Measurements from ENCODE around the gene TSPAN18.

Gene TSPAN18

GRCh38 chr11:44928816-44929215, 202.1 kb downstream of the TSPAN18 start:
- no peak for DNase-seq

DNA sequence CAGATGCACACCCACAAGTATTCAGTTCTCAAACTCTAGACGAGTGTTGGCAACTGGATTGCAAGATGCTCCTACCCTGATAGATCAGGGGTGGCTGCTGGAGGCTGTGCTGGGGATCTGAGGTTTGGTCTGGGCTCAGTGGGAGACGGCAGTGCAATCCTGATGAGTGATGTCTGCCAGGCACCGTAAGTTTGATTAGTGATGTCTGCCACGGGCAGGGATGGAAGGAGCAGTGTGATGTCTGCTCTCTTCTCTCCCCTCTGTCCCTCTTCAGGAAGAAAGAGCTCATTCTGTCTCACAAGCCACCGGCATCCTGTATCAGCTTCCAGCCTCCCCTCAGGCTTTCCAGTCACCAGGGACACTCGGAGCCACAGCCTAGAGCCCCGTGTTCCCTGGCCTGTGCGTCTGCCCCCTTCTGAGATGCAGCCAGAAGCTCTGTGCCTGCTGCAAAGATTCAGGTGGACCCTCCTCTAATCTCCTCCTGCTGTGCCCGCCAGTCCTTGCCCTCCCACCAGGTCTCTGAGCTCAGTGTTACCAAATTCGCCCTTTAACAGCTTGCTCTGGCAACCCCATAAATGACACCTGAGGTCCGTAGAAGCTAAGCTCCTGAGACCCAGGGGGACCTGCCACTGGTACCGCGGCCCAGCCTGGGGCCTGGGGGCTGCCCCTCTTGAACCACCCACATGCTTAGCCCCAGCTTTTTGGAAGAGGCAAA, 204.0 kb downstream of the TSPAN18 start:
- no peak for DNase-seq

GRCh38 chr11:44931466-44931865, 204.7 kb downstream of the TSPAN18 start:
- DNase-seq, result no peak

DNA sequence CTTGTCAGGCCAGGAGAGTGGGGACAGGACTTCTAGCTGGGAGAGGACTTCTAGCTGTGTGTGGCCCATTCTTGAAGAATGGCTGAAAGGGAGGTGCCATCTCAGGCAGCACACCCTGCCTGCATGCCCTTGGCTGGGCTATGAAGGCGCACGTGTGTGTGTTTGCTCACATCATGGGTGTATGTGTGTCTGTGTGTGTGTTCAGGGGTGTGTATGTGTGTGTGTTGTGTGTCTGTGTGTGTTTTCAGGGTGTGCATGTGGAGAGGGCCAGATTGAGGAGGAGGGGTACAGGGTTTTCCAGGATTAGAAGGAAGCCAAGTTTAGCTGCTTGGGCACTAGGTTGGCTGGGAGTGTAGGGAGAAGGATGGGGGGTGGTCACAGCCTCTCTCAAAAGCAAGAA, 207.3 kb downstream of the TSPAN18 start:
- no peak for DNase-seq

DNA sequence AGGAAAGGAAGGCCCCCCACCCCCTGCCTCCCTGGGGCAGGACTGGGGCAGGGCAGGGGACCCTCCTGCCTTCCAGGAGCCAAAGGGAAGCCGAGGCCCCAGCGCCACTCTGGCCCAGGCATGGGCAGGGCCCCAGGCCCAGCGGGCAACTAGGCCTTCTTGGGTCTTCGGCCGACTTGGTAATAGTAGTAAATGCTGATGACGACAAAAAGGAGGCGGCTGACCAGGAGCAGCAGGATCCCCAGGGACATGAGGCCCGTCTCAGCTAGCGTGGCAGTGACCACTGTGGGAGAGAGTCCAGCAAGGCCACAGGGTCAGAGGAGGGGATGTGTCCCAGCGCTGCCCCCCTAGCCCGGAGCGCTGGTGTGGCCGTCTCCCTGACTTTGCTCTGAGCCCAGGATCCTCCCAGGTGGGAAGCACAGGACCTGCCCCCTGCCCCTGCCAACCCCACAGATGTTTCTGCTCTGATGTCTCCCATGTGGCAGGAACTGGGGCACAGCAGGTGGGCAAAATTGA, 208.0 kb downstream of the TSPAN18 start:
- no peak for DNase-seq

DNA sequence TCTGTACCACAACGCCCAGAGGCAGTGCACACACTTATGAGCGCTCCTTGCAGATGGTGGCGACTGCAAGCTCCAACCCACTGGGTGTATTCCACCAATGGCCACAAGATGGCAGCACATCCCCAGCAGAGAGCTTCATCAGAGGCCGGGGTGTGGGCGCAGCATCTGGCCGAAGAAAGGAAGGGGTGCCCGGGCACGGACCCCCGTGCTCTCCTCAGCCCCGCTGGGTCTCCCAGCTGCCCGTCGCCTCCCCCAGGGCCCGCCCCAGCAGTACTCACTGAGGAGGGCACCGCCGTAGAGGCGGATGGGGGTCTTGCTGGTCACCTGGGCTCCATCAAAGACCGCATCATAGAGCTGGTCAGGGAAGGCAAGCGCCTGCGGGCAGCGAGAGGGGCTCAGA, 209.8 kb downstream of the TSPAN18 start:
- DNase-seq, result peak; percentile 85

GRCh38 chr11:44936951-44937543, 210.3 kb downstream of the TSPAN18 start:
- DNase-seq, result no peak

DNA sequence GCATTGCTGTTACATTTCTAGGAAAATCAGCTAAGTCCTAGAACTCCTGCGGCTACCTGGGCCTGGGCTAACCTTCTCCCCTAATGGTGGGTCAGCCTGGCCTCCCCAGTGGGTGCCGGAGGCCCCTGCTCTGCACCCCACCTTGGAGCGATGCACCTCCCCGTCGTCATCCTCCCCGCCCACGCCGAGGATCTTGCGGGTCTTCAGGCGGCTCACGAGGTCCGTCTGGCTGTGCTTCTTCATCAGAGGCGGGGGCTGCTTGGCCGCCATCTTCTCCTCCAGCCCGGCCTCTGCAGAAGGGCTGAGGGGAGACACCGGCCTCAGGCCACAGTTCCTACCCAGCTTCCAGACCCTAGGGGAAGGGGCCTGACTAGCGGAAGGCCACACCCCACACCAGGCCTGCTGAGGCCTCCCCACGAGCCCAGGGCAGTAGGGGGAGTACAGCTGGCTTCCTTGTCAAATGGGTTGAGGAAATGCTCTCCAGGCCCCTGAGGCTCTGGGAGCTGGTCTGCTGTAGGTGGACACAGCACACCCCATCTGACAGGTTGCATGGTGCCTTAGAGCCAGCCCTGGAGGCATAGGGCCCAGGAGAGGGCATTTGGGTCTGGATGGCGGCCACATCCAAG, 211.4 kb downstream of the TSPAN18 start:
- no peak for DNase-seq

GRCh38 chr11:44939673-44940395, 213.1 kb downstream of the TSPAN18 start:
- peak; percentile 74 for DNase-seq

DNA sequence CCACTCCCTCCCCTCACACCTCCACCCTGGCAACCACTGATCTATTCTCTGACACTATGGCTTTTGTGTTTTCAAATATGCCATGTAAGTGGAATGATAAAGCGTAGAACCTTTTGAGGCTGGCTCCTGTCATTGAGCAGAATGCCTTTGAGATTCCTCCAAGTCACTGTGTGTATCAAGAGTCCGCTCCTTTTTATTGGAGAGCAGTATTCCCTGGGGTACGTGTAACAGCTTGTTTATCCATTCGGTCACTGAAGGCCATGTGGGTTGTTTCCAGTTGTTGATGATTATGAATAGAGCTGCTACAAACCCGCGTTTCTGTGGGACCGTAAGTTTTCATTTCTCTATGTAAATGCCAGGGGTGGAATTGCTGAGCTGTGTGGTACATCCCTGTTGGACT, 213.6 kb downstream of the TSPAN18 start:
- DNase-seq, result no peak

DNA sequence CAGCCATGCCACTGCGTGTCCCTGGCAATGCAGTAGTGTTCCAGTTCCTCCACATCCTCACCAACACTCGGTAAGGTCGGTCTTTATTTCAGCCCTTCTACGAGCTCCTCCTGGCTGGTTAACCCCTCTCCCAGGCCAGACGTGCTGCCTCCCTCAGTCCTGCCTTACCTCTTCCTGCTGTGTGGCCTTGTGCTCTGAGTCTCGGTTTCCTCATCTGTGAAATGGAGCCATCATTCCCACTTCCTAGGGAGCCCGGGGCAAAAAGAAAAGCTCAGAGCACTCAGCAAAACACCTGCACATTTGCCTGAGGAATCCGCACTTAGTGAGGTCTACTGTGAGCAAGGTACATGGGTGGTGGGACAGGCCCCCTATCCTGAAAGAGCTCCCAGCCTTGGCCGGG, 214.1 kb downstream of the TSPAN18 start:
- no peak for DNase-seq

DNA sequence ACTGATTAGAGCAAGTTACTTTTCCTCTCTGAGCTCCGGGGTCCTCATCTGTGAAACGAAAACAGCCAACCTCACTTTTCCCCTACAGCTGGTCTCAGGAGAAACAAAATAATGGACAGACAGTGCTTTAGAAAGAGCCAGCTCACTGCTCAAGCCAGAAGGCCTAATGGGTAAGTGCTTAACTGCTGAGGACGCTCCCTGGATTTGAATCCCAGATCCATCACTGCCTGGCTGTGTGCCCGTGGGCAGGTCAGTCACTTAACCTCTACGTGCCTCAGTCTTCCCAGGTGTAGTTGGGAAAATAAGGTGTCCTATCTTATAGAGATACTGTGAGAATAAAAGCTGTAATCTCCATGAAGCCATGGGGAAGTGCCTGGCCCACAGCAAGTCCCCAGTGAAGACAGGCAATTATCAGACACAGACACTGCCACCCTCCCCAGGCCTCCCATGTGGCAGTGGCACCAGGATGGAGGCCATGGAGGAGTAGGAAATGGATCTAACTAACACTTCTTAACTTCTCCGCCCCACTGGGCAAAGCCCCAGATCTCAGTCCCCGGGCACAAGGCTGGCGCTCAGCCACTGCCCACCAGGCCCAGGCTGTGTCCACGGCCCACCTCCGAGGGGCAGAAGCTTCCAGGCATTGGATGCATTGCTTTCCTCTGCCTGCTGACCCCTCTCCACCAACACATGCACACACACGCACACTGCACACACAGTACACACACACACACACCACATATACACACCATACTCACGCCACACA, 214.7 kb downstream of the TSPAN18 start:
- DNase-seq, result no peak

DNA sequence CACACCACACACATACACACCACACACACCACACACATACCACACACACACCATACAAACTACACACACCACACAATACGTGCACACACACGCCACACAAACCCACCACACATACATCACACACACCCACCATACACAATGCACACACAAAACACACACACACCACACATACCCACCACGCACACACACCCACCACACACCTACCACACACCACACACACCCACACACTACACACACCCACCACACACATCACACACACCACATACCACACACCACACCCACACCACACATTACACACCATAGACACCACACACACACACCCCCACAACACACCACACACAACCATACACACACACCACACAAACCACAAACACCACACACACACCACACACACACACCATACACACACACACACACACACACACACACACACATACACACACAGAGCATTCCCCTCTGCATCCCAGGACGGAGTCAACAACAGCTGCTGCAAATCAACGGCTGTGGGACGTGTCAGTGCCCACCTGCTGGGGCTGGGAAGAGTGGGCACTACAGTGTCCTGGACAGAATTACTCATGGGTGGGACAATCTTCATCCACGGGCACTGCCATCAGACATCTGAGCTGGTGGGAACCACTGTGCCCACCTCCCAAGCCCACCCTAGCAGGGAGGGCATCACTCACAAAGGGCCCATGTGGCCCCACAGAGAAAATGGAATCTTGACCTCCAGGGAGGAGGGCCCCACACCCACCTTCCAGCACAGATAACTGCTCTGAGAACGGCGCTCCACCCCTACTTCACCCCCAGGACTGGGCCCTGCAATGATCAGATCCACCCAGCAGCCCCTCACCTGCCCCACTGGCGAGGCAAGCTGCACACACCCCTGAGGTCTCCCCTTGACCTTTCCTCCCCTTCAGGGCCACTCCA, 215.5 kb downstream of the TSPAN18 start:
- no peak for DNase-seq

DNA sequence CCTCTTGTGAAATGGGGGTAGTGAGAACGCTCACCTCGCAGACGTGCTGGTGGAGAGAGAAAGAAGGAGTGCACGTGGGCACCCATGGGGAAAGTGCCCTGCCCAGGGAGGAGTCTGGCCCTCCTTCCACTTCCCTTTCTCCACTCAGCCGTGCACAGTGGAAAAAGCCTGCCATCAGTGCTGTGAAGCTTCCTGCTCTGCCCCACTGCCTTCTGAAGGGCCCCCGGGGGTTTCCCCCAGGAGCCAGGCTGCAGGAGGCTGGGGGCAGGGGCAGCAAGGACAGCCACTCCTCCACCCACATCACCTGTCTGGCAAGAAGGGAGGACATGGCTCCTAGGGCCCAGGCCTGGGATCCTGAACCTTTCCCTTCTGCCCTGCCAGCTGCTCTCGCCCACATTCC, 216.4 kb downstream of the TSPAN18 start:
- DNase-seq, result peak; percentile 63

DNA sequence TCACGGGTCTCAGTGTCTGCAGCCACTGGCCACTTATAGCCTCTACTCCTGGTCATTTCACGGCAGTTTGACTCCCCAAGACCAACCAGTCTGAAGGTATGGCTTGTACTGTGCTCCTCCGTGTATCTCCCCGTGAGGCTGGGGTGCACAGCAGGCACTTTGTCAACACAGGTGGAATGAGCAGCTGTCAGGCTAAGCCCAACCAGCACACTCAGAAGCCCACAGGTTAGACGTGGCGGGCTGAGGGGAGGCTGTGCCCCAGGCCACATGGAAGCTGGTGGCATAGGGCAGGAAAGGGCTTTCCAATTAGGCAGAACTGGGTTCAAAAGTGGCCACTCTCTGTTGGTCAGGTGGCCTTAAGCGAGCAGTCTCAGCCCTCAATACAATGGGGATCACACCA, 216.9 kb downstream of the TSPAN18 start:
- DNase-seq, result no peak

DNA sequence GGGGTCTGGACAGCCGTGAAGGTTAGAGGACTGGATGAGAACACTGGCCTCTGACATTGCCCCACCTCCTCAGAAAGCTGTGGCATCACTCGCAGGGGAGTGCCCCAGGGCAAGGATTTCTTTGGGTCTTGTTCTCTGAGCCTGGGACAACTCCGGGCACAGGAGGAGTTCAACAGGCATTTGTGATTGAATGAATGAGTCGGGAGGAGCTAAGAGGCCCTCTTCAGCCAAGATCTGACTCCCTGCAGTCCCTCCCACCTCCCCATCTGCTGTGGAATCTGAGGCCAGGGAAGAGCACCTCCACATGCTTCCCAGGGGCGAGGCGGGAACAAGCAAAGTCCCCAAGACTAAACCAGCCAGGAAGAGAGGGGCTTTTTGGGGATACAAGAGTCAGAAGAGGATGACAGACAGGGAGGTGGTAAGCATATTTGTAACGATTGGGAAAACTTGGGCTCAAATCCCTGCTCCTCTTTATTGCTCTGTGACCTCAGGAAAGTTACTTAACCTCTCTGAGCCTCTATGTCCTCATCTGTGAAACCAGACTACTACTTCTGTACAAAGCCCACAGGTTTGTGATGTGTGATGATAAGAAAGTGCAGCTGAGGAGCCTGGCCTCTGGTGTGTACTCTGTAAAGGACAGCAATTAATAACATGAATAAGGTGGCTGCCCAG, 217.6 kb downstream of the TSPAN18 start:
- DNase-seq, result no peak

DNA sequence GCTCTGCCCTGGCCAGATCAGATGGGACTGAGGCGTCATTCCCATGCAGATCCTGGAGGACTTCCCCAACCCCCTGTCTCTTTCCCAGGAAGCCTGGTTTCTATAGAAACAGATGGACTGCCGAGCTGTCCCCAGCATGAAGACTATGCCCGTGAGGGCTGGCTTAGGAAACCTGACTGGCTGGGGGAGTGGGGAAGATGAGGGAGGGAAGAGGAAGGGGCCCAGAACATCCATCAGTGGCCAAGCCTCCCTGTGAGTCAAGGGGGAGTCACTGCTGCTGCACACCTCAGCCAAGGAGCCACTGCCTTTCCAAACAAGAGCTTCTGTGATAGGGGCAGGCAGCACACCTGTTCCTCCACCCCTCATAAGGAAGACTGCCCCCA, 218.1 kb downstream of the TSPAN18 start:
- DNase-seq, result no peak

- DNase-seq, result peak; percentile 72
Observed at GRCh38 chr11:44945666-44946065, 218.9 kb downstream of the TSPAN18 start.

GRCh38 chr11:44946263-44946662, 219.5 kb downstream of the TSPAN18 start:
- peak; percentile 86 for DNase-seq

- DNase-seq, result no peak
Observed at GRCh38 chr11:44947114-44947513, 220.4 kb downstream of the TSPAN18 start.

DNA sequence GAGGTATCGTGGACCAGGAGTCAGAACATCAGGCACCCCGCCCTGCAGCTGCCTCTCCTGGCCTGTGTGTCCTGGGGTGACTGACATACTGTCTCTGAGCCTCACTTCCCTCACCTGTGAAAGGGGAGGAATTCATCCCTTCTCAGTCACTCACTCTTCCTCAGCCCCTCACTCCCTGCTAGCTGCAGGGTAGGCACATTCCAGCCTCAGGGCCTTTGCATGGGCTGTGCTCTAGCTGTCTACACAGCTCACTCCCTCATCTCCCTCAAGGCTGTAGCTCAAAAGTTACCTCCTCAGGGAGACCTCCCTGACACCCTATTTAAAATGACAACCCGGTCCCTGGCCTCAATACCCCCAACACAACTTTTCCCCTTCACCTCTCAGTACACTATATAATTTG, 221.4 kb downstream of the TSPAN18 start:
- no peak for DNase-seq

All from femur (tissue), 1 donor.